ENCODE data around the gene SOCS3.

Gene SOCS3

GRCh38 chr17:78307887-78308638, 51.8 kb downstream of the SOCS3 start:
- no peak for DNase-seq (ENCODE audit: low read depth)

GRCh38 chr17:78306913-78307312, 53.0 kb downstream of the SOCS3 start:
- DNase-seq (ENCODE audit: low read depth) = no peak

Data from fibroblast of gingiva (primary cell).